DOHH2 (cell line): ENCODE data around the gene ARHGEF7.

ENCODE experiments used
- CTCF ChIP-seq: fragments of 200-600 bp; sonication (generic); IDR thresholded peaks from one replicate; pipeline ENCODE4 v1.5.1; 2014; ENCODE audit warnings: antibody characterized with exemption, mild to moderate bottlenecking, low read depth, low read length; ENCODE audit not compliant: poor library complexity, severe bottlenecking
- EZH2phosphoT487 ChIP-seq: fragments of 200-600 bp; sonication (generic); IDR thresholded peaks from 2 replicates; pipeline ENCODE4 v1.6.1; 2017; ENCODE audit warnings: borderline replicate concordance, mild to moderate bottlenecking, antibody characterized with exemption, low read length, moderate library complexity, mixed read lengths

- TF ChIP-seq CTCF (no peak), EZH2phosphoT487 (no peak)
These were observed 212.8 kb downstream of the ARHGEF7 start for GRCh38 chr13:111327730-111328573.
